IMR-90 (cell line): Measurements from ENCODE around the gene POMT1. TPM values are rescaled to one million over a fixed set of nuclear protein-coding genes. Genes with fewer than 3 reads are reported as not detected.

Experiments used
- ATAC-seq: fragments of 200-7000 bp; cut with Tn5 transposase; 2 replicates; pipeline ENCODE4 v1.9.1; 2020; ENCODE audit warnings: low read depth, mild to moderate bottlenecking, moderate library complexity
- BruUV-seq: library from RNA; stranded (reverse); fragments of 400-500 nt; replicated peaks from 2 replicates; lab custom pipeline; 2021; lab: Mats Ljungman, UMichigan
- CTCF ChIA-PET: fragments of 300-600 bp; formaldehyde crosslinking; extraction: SDS; loops from one replicate; lab custom pipeline; 2021; ENCODE audit warnings: antibody characterized with exemption; lab: Yijun Ruan, JAX
- POLR2A ChIA-PET: fragments of 300-600 bp; sonication (Branson Sonifier 250); formaldehyde crosslinking; loops from one replicate; lab custom pipeline; 2022; ENCODE audit warnings: antibody characterized with exemption; ENCODE audit not compliant: unreplicated experiment; lab: Charles Lee
- DNase-seq: peaks from one replicate; pipeline ENCODE4 v3.0.0; 2013
- H2AFZ ChIP-seq: replicated peaks from 2 replicates; pipeline ENCODE3; 2013; ENCODE audit warnings: low read length, mild to moderate bottlenecking; ENCODE audit not compliant: poor library complexity
- H2AK5ac ChIP-seq: 2 replicates; pipeline ENCODE4 v1.6.1; 2013; ENCODE audit warnings: low read depth, low read length, inconsistent platforms
- H2AK9ac ChIP-seq: replicated peaks from 2 replicates; pipeline ENCODE3; 2013; ENCODE audit warnings: mild to moderate bottlenecking, low read depth, low read length, moderate library complexity; ENCODE audit not compliant: poor library complexity
- H2BK120ac ChIP-seq: 2 replicates; pipeline ENCODE4 v1.6.1; 2013; ENCODE audit warnings: low read depth, low read length, inconsistent platforms
- H2BK15ac ChIP-seq: 3 replicates; pipeline ENCODE4 v1.6.1; 2013; ENCODE audit warnings: low read depth, low read length, inconsistent platforms
- H2BK20ac ChIP-seq: 2 replicates; pipeline ENCODE4 v1.6.1; 2013; ENCODE audit warnings: low read depth, mild to moderate bottlenecking, inconsistent platforms, low read length, moderate library complexity
- H2BK5ac ChIP-seq: 2 replicates; pipeline ENCODE4 v1.6.1; 2013; ENCODE audit warnings: mild to moderate bottlenecking, low read depth, low read length, inconsistent platforms; ENCODE audit not compliant: poor library complexity, severe bottlenecking
- H3K14ac ChIP-seq: replicated peaks from 2 replicates; pipeline ENCODE4 v1.6.1; 2013; ENCODE audit warnings: low read depth, low read length, inconsistent platforms
- H3K18ac ChIP-seq: 2 replicates; pipeline ENCODE4 v1.6.1; 2013; ENCODE audit warnings: low read depth, low read length, control low read depth
- H3K23ac ChIP-seq: 2 replicates; pipeline ENCODE4 v1.6.1; 2013; ENCODE audit warnings: low read depth, low read length, inconsistent platforms
- H3K27ac ChIP-seq: 2 replicates; pipeline ENCODE4 v1.5.1; 2013; ENCODE audit warnings: mild to moderate bottlenecking, control low read depth, low read length; ENCODE audit not compliant: insufficient read depth
- H3K27me3 ChIP-seq: 2 replicates; pipeline ENCODE4 v1.6.1; 2013; ENCODE audit warnings: low read length; ENCODE audit not compliant: control insufficient read depth, insufficient read depth
- H3K36me3 ChIP-seq: 2 replicates; pipeline ENCODE4 v1.6.1; 2013; ENCODE audit warnings: low read length, mixed read lengths; ENCODE audit not compliant: control insufficient read depth, insufficient read depth
- H3K4ac ChIP-seq: 2 replicates; pipeline ENCODE4 v1.6.1; 2013; ENCODE audit warnings: low read depth, low read length, inconsistent platforms
- H3K4me1 ChIP-seq: 2 replicates; pipeline ENCODE4 v1.6.1; 2013; ENCODE audit warnings: low read length, mixed read lengths; ENCODE audit not compliant: control insufficient read depth, insufficient read depth
- H3K4me2 ChIP-seq: 2 replicates; pipeline ENCODE4 v1.6.1; 2013; ENCODE audit warnings: low read depth, mild to moderate bottlenecking, control low read depth, low read length, moderate library complexity
- H3K4me3 ChIP-seq: 2 replicates; pipeline ENCODE4 v1.5.1; 2013; ENCODE audit warnings: low read depth, mild to moderate bottlenecking, control low read depth, low read length, moderate library complexity; ENCODE audit not compliant: insufficient read depth
- H3K56ac ChIP-seq: 2 replicates; pipeline ENCODE4 v1.6.1; 2013; ENCODE audit warnings: low read length, inconsistent platforms; ENCODE audit not compliant: insufficient read depth; ENCODE audit errors: extremely low read depth
- H3K79me1 ChIP-seq, 2 experiments: 2 replicates each; pipeline ENCODE4 v1.6.1; 2013; ENCODE audit warnings: low read length in 2 of 2, inconsistent platforms in 1 of 2, low read depth in 1 of 2
- H3K9ac ChIP-seq: 2 replicates; pipeline ENCODE4 v1.6.1; 2013; ENCODE audit warnings: low read depth, low read length, control low read depth
- H3K9me1 ChIP-seq: 2 replicates; pipeline ENCODE4 v1.6.1; 2013; ENCODE audit warnings: low read length, inconsistent platforms; ENCODE audit not compliant: insufficient read depth
- H3K9me3 ChIP-seq: 2 replicates; pipeline ENCODE4 v1.6.1; 2013; ENCODE audit warnings: low read length; ENCODE audit not compliant: control insufficient read depth, insufficient read depth
- H4K20me1 ChIP-seq: 2 replicates; pipeline ENCODE4 v1.6.1; 2013; ENCODE audit warnings: low read length, inconsistent platforms; ENCODE audit not compliant: insufficient read depth
- H4K5ac ChIP-seq: 2 replicates; pipeline ENCODE4 v1.6.1; 2013; ENCODE audit warnings: mild to moderate bottlenecking, low read depth, low read length, control low read depth
- H4K8ac ChIP-seq, 2 experiments: 2 replicates each; pipeline ENCODE4 v1.6.1; 2013; ENCODE audit warnings: low read depth in 2 of 2, low read length in 2 of 2, control low read depth in 1 of 2, inconsistent platforms in 1 of 2
- H4K91ac ChIP-seq: 2 replicates; pipeline ENCODE4 v1.6.1; 2013; ENCODE audit warnings: low read depth, low read length, inconsistent platforms; ENCODE audit not compliant: insufficient read depth
- BHLHE40 ChIP-seq: fragments of 150-350 bp; IDR thresholded peaks from 2 replicates; pipeline ENCODE4 v1.6.1; 2016; ENCODE audit warnings: mild to moderate bottlenecking, low read depth, low read length
- CHD1 ChIP-seq: IDR thresholded peaks from 2 replicates; pipeline ENCODE4 v1.6.1; 2012; ENCODE audit warnings: low read depth, low read length, improper control_type of control experiment
- FOS ChIP-seq: fragments of 150-350 bp; IDR thresholded peaks from 2 replicates; pipeline ENCODE4 v1.6.1; 2016; ENCODE audit warnings: low read depth, low read length
- MAFK ChIP-seq: IDR thresholded peaks from 2 replicates; pipeline ENCODE4 v1.6.1; 2012; ENCODE audit warnings: low read depth, low read length, improper control_type of control experiment
- MAZ ChIP-seq: IDR thresholded peaks from 2 replicates; pipeline ENCODE4 v1.6.1; 2012; ENCODE audit warnings: low read depth, mild to moderate bottlenecking, low read length, improper control_type of control experiment, moderate library complexity, borderline replicate concordance
- NFE2L2 ChIP-seq: fragments of 150-350 bp; IDR thresholded peaks from 2 replicates; pipeline ENCODE4 v1.6.1; 2016; ENCODE audit warnings: low read depth, mild to moderate bottlenecking, low read length
- RAD21 ChIP-seq: IDR thresholded peaks from 2 replicates; pipeline ENCODE4 v1.6.1; 2012; ENCODE audit warnings: low read length, improper control_type of control experiment
- RFX5 ChIP-seq: IDR thresholded peaks from 2 replicates; pipeline ENCODE4 v1.8.0; 2012; ENCODE audit warnings: low read depth, mild to moderate bottlenecking, low read length, moderate library complexity
- SMC3 ChIP-seq: fragments of 150-350 bp; IDR thresholded peaks from 2 replicates; pipeline ENCODE4 v1.6.1; 2016; ENCODE audit warnings: low read depth, mild to moderate bottlenecking, antibody characterized with exemption, low read length, moderate library complexity
- USF2 ChIP-seq: fragments of 150-350 bp; IDR thresholded peaks from 2 replicates; pipeline ENCODE4 v1.6.1; 2017; ENCODE audit warnings: mild to moderate bottlenecking, antibody characterized with exemption, low read length, low read depth
- WGBS, 2 experiments: methylation state at CpG; one replicate each; pipeline versions ENCODE4 v1.1.5 to v1.1.7; 2013; ENCODE audit warnings: missing lambda C conversion rate in 2 of 2; ENCODE audit not compliant: insufficient read length in 1 of 2; ENCODE audit errors: extremely low coverage in 2 of 2; 5-methylcytosine and 5-hydroxymethylcytosine counted together
- dilution Hi-C: fragments of 300-500 bp; cut with HindIII; formaldehyde crosslinking; loops from one replicate; pipeline ENCODE4 v1.14.3; 2018; ENCODE audit warnings: low sequenced_read_pairs; ENCODE audit not compliant: unreplicated experiment
- in situ Hi-C: fragments of 300-500 bp; cut with MboI; formaldehyde crosslinking; loops from 3 replicates; pipeline ENCODE4 v1.14.3; 2019; ENCODE audit warnings: low sequenced_read_pairs, inconsistent platforms, mixed read lengths
- intact Hi-C: fragments of 100-400 bp; cut with micrococcal nuclease; formaldehyde crosslinking; loops from 2 replicates; pipeline ENCODE4 v1.10.0; 2022
- polyA plus RNA-seq, 3 experiments: library from polyadenylated mRNA; depleted of rRNA; stranded (reverse); fragments of >200 nt; gene quantifications; 2 replicates each; pipeline ENCODE4 v1.2.3, GENCODE V29; 2012; ENCODE audit warnings: low replicate concordance in 1 of 3
- total RNA-seq: library from RNA; depleted of rRNA; stranded (reverse); fragments of >200 nt; gene quantifications from 2 replicates; pipeline ENCODE4 v1.2.3, GENCODE V29; 2012

Gene POMT1
- total and polyA plus RNA-seq, 2 of the 4 experiments (the other 2 are of a cell fraction) = 24.2 to 36.5 TPM

- no peak for ATAC-seq
Observed at GRCh38 chr9:131473891-131474290, 28.8 kb upstream of the POMT1 start.

More at GRCh38 chr9:131473891-131474290, 28.8 kb upstream of the POMT1 start:
- H3K4me1 ChIP-seq = no peaks in the 10 kb centered on the region
- no peak for DNase-seq
- H4K5ac ChIP-seq = no peak overlapping the region
- H3K4me2 ChIP-seq = no peak overlapping the region
- H3K23ac ChIP-seq = no peak overlapping the region
- H2BK120ac ChIP-seq = no peak overlapping the region
- in situ Hi-C loops = no loop called here
- no peak overlapping the region for H3K18ac ChIP-seq
- ChIA-PET CTCF (interaction anchor here (0.7 kb wide), 1 partner anchor 124 kb away, joined by 3 read pairs; no protein-coding TSS in a partner anchor), POLR2A (no interaction called here)
- H3K14ac ChIP-seq = no peak overlapping the region
- no peak overlapping the region for H4K8ac ChIP-seq
- H3K9me3 ChIP-seq = no peaks in the 10 kb centered on the region
- H3K27ac ChIP-seq = no peak overlapping the region
- no peak overlapping the region for H3K4me3 ChIP-seq
- dilution Hi-C loops = no loop called here
- H4K20me1 ChIP-seq = peaks cover 73% of the 10 kb centered on the region
- peaks cover 31 to 39% of the 10 kb centered on the region in 2 experiments for H3K79me1 ChIP-seq
- intact Hi-C loops = loop anchor here (10.0 kb wide), 1 partner anchor 329 kb away; no protein-coding TSS in a partner anchor
- H3K4ac ChIP-seq = no peak overlapping the region
- no peaks in the 10 kb centered on the region for H3K27me3 ChIP-seq
- no peak overlapping the region for H2AK9ac ChIP-seq
- no peak overlapping the region for H2BK15ac ChIP-seq
- no peak overlapping the region for H2AK5ac ChIP-seq
- H3K9ac ChIP-seq = no peak overlapping the region
- BruUV-seq = no TSS peak
- H3K36me3 ChIP-seq = peaks cover 80% of the 10 kb centered on the region
- H4K91ac ChIP-seq = no peak overlapping the region
- H3K9me1 ChIP-seq = no peaks in the 10 kb centered on the region
- no peak overlapping the region for H2AFZ ChIP-seq
- TF ChIP-seq BHLHE40 = no peak
- TF ChIP-seq MAFK = no peak
- no peak for TF ChIP-seq NFE2L2
- TF ChIP-seq CHD1 = no peak
- TF ChIP-seq USF2 = no peak
- TF ChIP-seq FOS = no peak
- no peak for TF ChIP-seq RAD21
- no peak for TF ChIP-seq RFX5
- no peak for TF ChIP-seq SMC3
- no peak for TF ChIP-seq MAZ
- 93% methylated on average over 3 of the region's 10 CpGs; no CpG with 5 or more reads in 1 of the 2 experiments for WGBS, 2 experiments
- no peak overlapping the region for H3K56ac ChIP-seq
- H2BK20ac ChIP-seq = no peak overlapping the region
- H2BK5ac ChIP-seq = no peak overlapping the region
